GM10266 (cell line): ENCODE measurements around the gene ANKRD13D.

Experiments
- DNase-seq: peaks from one replicate; pipeline ENCODE4 v3.0.0; 2012; ENCODE audit errors: extremely low spot score
- CTCF ChIP-seq: IDR thresholded peaks from 2 replicates; pipeline ENCODE4 v1.5.1; 2012; ENCODE audit warnings: mild to moderate bottlenecking, low read depth; ENCODE audit not compliant: control insufficient read depth, insufficient read depth; ENCODE audit errors: missing control alignments

Gene ANKRD13D

GRCh38 chr11:67281552-67282150 lies 7.5 kb upstream of the ANKRD13D start:
- no peak for TF ChIP-seq CTCF
- no peak for DNase-seq

GRCh38 chr11:67282155-67282875 lies 6.8 kb upstream of the ANKRD13D start:
- DNase-seq = no peak
- TF ChIP-seq CTCF = no peak

GRCh38 chr11:67282876-67283371 lies 6.2 kb upstream of the ANKRD13D start:
- TF ChIP-seq CTCF = no peak

GRCh38 chr11:67283481-67283963 lies 5.6 kb upstream of the ANKRD13D start:
- no peak for DNase-seq
- TF ChIP-seq CTCF = no peak

More at GRCh38 chr11:67282876-67283371, 6.2 kb upstream of the ANKRD13D start:
- DNase-seq = no peak

GRCh38 chr11:67284811-67285540 lies 4.1 kb upstream of the ANKRD13D start:
- TF ChIP-seq CTCF = no peak
- DNase-seq = no peak

GRCh38 chr11:67285541-67286498 lies 3.3 kb upstream of the ANKRD13D start:
- no peak for TF ChIP-seq CTCF
- no peak for DNase-seq
